Activated CD4-positive, alpha-beta T cell treated with anti-CD3 and anti-CD28 coated beads, Interleukin-2, amount 50 U/mL, for 24 hours (primary cell): ENCODE results near the gene NAAA.
"Not testable (repeated sequence)": the region's sequence is repeated elsewhere in the genome, so short reads cannot be mapped to it uniquely, and the experiment has no call there.

Experiments used
- DNase-seq, 2 donors: peaks; one replicate each; pipeline ENCODE4 v3.0.0-alpha.2; 2020; ENCODE audit warnings: low read depth in 1 of 2, low spot score in 1 of 2

The NAAA gene

DNA sequence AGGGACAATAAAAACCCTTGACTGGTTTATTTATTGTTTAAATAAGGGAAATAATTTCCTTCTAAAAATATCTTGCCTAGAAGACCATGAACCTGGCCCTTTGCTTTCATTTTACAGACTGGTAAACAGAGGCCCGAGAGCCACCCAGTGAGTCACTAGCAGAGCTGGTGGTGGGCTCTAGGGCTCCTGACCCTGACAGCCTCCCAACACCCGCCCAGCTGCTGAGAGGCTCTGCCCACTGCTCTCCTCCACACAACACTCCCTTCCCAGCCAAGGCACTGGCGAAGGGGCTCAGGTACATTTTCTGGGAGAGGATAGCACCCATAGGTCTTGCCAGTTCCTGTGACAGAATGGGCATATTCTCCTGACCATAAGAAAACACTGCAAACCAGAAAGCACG is 20.5 kb downstream of the NAAA start:
- no peak for DNase-seq

DNA sequence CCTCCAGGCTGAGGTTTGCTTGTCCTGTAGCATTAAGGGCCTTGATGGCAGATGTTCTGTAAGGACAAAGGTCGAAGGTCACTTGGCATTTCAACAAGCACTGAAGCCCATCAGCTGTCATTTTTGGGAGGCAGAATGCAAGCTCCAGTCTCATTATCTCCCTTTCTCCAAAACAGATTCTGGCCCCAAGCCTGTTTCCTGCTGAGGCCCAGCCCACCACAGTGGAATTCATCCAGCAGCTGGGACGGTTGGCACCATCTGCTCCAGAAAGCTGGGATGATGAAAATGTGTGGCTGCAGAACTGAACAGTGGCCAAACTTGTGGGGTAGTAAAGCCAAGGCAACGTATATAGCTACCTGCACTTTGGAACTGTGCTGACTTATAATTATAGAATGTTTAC is 20.9 kb downstream of the NAAA start:
- no peak for DNase-seq

DNA sequence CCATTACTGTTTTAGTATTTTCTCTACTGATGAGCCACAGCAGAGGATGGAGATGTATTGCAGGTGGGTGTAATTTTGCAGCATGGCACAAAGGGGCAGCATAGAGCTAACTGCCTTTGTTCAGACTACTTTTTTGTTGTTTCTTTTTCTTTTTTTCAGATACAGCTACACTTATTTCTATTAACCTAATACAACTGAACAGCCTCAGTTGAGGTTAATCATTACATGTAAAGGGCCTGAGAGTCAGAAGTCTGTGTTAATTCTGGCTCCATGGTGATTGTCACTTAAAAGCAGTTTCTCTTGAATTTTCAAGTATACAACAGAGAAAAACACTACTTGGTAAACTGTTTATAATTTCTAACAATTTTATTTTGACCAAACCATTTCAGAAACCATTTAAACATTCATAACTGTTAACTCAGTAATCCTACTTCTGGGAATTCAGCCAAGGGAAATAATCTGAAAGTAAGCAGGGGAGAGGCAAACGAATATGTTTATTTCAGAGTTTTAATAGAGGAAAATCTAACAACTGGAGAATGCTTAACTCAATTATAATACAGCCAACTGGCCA is 24.6 kb downstream of the NAAA start:
- peak in 1 of 2 donors; percentile 6 for DNase-seq

DNA sequence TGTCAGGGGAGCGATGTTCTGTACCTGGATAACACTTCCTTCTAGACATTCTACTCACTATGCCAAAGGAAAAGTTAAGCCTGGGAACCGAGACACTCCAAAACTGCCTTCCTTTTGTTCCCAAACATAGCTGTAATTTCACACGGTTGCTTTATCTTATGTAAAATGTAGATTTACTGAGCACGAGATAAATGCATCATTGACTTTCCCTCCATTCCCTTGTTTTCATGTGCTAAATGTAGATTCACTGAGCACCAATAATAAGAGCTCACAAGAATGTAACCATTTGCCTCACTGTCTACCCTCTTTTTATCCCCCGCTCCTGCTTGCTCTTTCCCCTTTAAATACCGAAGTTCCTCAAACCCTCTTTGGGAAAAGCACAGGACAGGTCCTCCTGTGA is 27.8 kb downstream of the NAAA start:
- DNase-seq, result no peak

DNA sequence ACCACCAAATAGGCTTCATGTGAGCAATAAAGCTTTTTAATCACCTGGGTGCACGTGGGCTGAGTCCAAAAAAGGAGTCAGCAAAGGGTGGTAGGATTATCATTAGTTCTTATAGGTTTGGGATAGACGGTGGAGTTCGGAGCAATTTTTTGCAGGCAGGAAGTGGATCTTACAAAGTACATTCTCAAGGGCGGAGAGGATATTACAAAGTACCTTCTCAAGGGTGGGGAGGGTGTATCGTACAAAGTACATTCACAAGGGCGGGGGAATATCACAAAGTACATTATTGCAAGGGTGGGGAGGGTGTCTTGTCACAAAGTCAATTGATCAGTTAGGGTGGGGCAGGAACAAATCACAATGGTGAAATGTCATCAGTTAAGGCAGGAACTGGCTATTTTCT is 30.0 kb downstream of the NAAA start:
- not testable (repeated sequence) for DNase-seq

DNA sequence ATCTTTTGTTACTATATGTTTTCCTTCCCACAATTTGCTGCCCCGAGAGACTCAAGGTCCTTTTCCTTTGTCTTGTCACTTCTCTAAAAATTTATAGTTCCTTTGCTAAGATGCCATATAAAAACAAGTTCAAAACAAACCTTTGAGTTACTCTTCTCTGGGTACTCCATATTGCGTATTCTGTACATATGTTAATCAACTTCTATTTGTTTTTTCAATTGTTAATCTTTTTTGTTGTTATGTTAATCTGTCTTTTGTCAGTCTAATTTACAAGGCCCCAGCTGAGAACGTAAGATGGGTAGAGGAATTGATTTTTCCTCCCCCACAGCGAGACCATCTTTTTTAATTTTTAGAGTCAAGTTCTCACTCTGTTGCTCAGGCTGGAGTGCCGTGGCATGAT is 31.4 kb downstream of the NAAA start:
- no peak for DNase-seq

DNA sequence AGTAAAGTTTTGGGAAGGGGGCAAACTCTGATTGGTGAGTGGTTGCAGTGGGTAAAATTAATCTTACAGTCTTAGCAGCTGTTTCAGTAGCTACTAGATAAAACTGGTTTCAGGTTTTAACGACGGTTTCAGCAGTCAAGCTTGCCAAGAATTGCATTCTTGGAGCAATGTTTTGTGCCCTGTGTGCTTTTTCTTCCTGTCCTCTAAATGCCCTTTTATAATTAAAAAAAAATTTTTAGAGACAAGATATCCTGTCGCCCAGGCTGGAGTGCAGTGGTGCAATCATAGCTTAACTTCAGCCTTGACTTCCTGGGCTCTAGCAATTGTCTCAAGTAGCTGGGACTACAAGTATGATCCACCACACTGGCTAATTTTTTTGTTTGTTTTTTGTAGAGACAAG is 32.3 kb downstream of the NAAA start:
- DNase-seq, result no peak

DNA sequence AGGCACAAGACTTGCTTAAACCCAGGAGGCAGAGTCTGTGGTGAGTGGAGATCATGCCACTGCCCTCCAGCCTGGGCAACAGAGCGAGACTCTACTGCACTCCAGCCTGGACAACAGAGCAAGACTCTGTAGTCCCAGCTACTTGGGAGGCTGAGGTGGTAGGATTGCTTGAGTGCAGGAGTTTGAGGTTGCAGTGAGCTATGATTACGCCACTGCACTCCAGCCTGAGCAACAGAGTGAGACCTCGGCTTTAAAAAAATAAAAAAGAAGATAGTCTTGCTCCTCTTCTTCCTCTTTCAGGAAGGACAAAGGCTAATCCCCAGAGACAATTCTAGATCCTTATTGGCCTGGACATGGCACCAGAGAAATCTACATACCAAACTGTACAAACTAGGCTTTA is 32.8 kb downstream of the NAAA start:
- DNase-seq, result no peak

DNA sequence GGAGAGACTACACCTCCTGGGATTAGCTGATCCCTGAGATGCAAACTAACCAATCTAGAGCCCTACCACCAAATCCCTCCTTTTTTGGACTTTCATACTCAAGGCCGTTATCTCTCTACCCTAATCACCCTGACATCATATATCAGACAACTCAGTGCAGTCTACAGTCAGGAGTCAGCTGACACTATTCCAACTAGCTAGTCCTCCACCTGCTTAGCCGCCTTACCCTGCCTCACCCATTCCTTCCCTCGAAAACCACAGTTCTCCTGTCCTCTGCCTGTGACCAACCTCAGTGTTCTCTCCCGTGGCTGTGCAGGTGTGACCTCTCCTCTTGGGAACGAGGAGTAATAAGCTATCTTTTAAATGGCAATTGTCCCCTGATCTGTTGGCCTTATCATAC is 36.7 kb downstream of the NAAA start:
- DNase-seq, result no peak

DNA sequence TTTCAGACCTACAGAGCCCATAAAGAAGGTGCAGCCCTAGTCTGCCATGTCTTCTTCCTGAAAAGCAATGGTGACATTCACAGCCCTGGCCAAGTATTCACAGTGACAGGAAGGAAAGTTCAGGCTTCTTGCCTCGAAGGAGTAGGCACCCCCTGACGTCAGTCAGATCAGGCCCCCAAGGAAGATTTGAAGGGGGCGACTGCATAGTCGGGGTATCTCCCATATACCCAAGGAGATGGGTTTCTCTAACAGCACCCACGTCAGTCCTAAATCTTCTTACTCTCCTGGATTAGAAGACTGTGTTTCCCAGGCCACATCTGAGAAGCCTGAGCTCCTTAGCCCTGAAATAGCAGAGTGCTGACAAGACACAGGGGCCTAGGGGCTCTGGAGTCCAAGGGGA is 38.5 kb downstream of the NAAA start, which contains the start of gene PPEF2:
Gene PPEF2, minus strand, starts transcription at position 101 of the 400 bp plus-strand sequence. CDS start 6,127 bp downstream, outside the sequence.
- DNase-seq, result no peak

DNA sequence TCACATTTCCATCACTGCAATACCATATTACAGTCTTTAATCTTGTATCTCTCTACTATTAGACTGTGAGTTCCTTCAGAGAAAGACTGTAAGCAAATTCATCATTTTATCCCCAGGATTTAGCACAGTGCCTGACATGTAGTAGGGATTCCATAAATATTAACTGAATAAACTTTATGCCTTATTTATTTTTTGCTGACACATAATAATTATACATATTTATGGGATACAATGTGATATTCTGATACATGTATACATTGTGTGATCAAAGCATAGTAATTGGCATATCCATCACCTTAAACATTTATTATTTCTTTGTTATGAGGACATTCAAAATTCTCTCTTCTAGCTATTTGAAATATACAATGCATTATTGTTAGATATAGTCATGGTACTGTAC is 42.3 kb downstream of the NAAA start:
- DNase-seq, result no peak

DNA sequence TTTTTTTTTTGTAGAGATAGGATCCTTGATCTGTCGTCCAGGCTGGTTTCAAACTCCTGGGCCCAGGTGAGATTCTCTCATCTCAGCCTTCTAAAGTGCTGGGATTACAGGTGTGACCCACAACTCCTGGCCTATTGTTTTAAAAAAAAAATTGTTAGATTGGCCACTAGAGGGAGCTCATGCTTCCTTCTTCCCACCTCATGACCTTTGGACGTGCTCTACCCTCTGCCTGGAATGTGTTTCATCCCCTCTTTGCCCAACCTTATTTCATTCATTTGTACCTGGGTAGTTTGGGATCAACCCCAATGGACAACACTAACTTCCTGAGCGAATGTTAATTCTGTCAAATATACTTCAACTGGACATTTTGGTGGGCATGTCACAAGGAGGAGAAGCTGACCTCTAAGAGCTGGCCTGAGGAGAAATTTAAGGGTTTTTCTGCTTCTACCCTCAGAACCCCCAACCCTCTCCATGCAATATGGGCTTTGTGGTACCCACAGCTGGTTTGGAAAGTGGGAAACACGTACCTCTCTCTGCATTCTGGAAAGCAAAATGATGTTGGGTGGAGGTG is 45.0 kb downstream of the NAAA start:
- DNase-seq, result peak in 1 of 2 donors; percentile 7

DNA sequence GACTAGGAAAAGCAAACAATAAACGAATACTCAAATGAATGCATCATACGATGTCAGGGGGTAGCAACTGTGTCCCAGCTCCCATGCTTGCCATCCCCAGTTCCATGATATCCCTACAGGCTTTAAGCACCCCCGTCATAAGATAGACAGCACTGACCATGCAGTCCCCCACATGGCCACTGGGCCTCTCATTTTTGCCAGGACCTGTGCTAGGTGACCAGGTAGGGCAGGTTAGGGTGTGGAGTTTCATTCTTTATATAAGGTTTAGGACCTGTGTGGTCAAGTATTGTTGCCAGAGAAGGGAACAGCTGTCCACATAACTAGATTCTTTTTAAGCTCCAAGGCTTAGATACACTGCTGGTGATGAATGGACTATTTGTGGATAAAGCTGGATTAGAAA is 48.3 kb downstream of the NAAA start:
- no peak for DNase-seq

DNA sequence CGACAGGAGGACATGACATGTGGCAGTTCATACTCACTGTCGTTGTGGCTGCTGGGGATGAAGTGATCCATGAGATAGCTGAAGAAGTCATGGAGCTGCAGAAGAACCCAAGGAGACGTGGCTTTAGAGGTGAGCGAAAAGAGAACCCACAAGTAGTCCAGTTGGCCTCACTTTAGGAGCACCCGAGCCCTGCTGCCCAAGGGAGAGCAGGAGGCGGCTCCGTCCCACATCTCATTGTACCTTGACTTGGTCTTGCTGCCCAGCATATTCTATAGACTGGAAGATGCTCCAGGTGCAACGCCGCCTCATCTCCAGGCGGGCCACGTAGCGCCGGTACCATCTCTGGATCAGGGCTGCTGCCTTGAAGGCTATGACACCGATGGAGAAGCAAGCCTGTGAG is 49.2 kb downstream of the NAAA start:
- no peak for DNase-seq

DNA sequence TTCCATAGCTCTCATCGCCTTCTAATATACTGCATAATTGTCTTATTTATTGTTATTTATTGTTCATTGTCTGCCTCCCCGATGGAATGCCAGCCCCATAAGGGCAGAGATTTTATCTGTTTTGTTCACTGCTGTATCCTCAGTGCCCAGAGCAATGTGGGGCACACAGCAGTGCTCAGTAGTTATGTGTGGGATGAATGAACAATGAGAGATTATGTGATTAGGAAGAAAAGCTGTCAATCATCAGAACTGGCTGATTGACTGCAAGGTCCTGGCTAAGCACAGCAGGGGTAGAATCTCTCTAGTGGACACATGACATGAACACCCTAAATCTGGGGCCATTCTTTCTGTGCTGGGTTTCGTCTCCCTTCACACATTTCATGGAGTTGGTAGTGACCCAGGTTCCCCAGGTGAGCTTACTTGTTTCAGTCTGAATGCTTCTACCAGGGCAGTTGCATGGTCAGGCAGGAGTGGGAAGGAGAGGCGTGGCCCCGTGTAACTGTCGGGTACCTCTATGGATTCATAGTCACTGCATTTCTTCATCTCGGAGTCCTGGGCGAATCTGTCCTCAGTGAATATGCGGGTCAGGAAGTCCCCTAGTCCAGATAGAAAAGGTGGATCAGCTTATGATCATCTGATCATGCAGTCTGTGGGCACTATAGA is 51.1 kb downstream of the NAAA start:
- no peak for DNase-seq

DNA sequence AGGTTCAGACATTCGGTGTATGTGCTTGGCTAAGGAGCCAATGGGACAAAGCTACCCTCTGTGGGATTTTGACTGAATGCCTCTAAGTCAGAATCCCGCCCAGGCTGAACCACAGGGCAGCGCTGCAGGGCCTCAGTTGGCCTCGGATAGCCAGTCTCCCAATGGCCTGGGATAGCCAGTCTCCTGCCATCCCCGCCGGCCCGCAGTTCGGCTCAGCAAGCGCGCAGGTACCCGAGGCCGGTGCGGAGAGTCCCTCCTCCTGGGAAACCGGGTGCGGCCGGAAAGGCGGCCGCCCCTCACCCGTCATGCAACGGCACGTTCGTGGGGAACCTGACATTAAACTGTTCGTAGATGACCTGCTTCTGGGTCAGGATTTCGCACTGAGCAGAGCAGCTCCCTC is 54.7 kb downstream of the NAAA start:
- no peak for DNase-seq

DNA sequence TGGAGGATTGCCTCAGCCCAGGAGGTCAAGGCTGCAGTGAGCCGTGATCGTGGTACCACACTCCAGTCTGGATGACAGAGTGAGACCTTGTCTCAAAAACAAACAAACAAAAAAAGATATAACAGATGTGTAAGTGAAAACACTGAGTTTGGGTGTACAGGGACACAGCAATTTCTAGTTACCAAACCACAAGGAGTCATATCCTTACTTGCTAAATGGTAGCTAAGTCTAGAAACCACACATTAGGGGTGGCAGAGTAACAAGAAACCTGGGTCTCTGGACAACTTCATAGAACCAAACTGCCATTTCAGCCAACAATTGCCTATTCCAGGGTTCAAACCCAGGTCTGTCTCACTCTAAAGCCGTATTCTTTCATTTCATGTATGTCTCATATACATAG is 59.3 kb downstream of the NAAA start:
- DNase-seq, result no peak

DNA sequence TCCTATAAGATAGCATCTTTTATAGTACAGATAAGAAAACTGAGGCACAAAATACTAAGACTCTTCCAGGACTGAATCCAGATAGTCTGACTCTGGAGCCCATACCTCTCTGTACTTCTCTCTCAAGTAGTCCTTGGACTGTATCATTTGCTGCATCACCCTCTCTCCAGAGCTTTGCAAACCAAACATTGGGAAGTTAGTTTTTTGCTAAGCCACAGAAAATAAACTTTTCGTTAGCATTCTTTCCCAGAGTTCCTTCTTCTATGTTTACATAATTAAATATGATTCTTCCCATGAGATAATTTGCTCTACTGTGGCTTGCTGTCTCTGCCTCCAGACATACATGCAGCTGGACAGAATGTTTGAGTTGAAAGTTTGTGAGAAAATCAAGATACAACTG is 60.5 kb downstream of the NAAA start:
- no peak for DNase-seq

DNA sequence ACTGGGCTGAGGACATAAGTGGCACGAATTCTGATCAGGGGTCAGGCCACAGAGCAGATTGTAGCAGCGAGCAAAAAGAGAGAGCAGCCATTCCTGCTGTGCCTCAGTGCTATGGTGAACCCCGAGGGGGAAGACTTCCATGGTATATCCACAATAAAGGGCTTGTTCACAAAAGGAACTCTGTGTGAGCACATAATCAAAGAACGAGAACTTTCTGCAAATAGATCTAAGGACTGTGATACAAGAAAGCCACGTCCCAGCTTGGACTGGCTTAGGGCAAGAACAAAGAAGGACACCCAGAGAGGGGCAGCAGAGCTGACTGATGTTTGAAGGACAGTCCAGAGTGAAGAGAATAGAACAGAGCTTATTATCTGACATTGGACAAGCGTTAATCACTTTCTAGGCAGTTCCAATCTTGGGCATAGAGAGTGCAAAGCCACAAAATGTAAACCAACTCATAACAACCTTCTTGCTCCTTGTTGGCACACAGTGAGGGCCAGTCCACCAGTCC is 62.5 kb downstream of the NAAA start:
- DNase-seq, result no peak

DNA sequence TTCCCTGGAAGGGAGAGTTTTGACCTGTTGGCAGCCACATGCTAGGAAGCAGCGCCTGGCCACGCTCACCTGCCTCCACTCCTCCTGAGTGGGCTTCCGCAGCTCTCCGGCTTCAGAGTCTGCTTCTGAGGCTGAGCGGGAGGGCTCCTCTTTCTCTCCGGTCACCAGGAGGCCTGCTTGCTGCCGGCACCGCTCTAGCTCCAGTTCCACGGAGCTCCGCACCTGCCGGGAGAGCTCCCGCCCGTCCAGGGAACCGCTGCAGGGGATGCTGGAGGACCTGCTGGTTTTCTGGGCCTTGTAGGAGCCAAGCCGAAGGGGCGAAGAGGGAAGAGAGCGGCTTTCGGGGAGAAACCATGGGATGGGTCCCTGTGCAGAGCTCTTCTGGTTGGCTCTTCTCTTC is 64.6 kb downstream of the NAAA start:
- DNase-seq, result no peak

DNA sequence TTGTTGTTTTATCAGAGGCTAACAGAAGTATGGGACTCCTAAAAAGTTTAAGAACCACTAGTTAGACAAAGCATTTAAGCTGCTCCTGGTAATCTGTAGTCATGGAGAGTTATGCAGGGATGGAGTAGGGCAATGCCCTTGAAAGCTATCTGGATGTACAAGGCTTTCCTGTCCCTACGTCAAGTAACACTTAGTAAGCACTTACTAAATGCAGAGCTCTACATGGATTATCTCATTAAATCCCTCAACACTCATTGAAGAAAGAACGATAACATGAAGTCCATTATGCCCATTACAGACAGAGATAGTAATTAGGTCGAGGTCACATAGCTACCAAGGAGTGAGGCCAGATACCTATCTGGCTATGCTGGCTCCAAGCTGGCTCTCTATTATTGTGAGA is 71.7 kb downstream of the NAAA start:
- DNase-seq, result no peak

DNA sequence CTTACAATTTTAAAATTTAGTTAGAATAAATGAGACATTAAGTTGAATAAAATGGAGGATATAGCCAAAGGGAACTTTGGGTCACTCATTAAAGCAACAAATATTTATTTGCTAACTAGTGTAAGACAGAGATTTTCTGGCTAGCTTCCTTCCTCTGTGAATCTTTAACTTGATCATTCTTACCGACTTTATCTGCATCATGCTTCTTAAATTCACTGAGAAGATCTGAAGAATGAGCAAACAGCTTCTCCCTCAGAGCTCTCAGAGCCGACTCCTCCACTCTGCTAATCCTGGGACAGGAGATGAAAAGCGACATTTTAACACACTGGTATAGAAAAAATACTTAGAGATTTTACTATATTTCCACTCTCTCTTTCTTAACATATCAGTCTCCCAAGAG is 73.7 kb downstream of the NAAA start:
- no peak for DNase-seq
